ENCODE data around the gene NXF1. TPM values are rescaled to one million over a fixed set of nuclear protein-coding genes. Genes with fewer than 3 reads are reported as not detected.

The NXF1 gene
- polyA plus RNA-seq, 1 of the 3 experiments (the other 2 are of a cell fraction), result 59.7 TPM

- peak overlapping the region; percentile 23 to 33; a peak in 2 of 4 replicates for H3K27ac ChIP-seq (ENCODE audit: low read depth in 2 of 2, low read length in 1 of 2)
- CTCF ChIA-PET, result interaction anchor here (0.9 to 6.6 kb wide), 6 partner anchors 16 to 108 kb away, joined by 3 to 130 read pairs (median 4); partner anchors contain the start of genes NXF1, SLC3A2 and TAF6L
- POLR2A ChIA-PET, result interaction anchor here (0.7 to 2.0 kb wide), 2 partner anchors 15 to 52 kb away, joined by 3 to 10 read pairs; no protein-coding TSS in a partner anchor
Measured at GRCh38 chr11:62788991-62789390, 16.2 kb downstream of the NXF1 start.

More at GRCh38 chr11:62788991-62789390, 16.2 kb downstream of the NXF1 start:
- Histone ChIP-seq H3K79me2 (ENCODE audit: insufficient read depth) (peaks cover 59% of the 10 kb centered on the region), H3K4me1 (ENCODE audit: control insufficient read depth in 1 of 2, insufficient read depth in 2 of 2, low read depth in 1 of 2, low read length in 1 of 2) (peaks cover 9 to 30% of the 10 kb centered on the region in 2 experiments), H3K4me2 (peak overlapping the region; percentile 83), H3K36me3 (replicated peaks in 1 of 2; ENCODE audit: control insufficient read depth in 1 of 2, insufficient read depth in 2 of 2, low read length in 1 of 2) (peaks cover 36 to 41% of the 10 kb centered on the region in 2 experiments), H3K27me3 (ENCODE audit: insufficient read depth) (no peaks in the 10 kb centered on the region), H3K9ac (no peak overlapping the region), H2AFZ (ENCODE audit: low read depth) (no peak overlapping the region), H4K20me1 (ENCODE audit: insufficient read depth) (no peaks in the 10 kb centered on the region), H3F3A (replicated peaks; ENCODE audit: insufficient read depth) (peaks cover 48% of the 10 kb centered on the region), H3K9me3 (no peaks in the 10 kb centered on the region), H3K4me3 (ENCODE audit: low read depth in 2 of 2, low read length in 1 of 2) (no peak overlapping the region; a peak in 1 of 4 replicates), H3K9me2 (no peaks in the 10 kb centered on the region)
- TF ChIP-seq USF1 (IDR thresholded peaks at IDR 0.05; ENCODE audit: borderline replicate concordance, low read depth) (no peak), FOXJ3 (CRISPR knock-in tag; IDR thresholded peaks at IDR 0.05) (no peak), USF2 (IDR thresholded peaks at IDR 0.05; ENCODE audit: borderline replicate concordance, low read depth, low read length) (no peak), RXRA (IDR thresholded peaks at IDR 0.05; ENCODE audit: borderline replicate concordance, low read depth) (no peak), RFX5 (IDR thresholded peaks at IDR 0.05; ENCODE audit: low read length) (no peak), GATA2 (CRISPR knock-in tag; IDR thresholded peaks at IDR 0.05) (no peak), IRF3 (IDR thresholded peaks at IDR 0.05; ENCODE audit: low read depth, low read length) (no peak), MXI1 (IDR thresholded peaks at IDR 0.05; ENCODE audit: low read depth, low read length) (no peak), POLR2AphosphoS5 (IDR thresholded peaks at IDR 0.05; ENCODE audit: low read depth, low read length) (no peak), SMC3 (IDR thresholded peaks at IDR 0.05; ENCODE audit: low read depth, low read length) (no peak), TEAD4 (IDR thresholded peaks at IDR 0.05; ENCODE audit: borderline replicate concordance, insufficient read depth) (no peak), EP300 (IDR thresholded peaks at IDR 0.05; ENCODE audit: borderline replicate concordance in 1 of 2, low read depth in 1 of 2, low read length in 1 of 2) (no peak), SIN3A (IDR thresholded peaks at IDR 0.05; ENCODE audit: borderline replicate concordance, low read depth, low read length) (no peak), NRF1 (IDR thresholded peaks at IDR 0.05; ENCODE audit: low read depth, low read length) (no peak)
- no peak for DNase-seq
- WGBS (ENCODE audit: low lambda C conversion rate), result 84% methylated on average over 5 of the region's 5 CpGs

All from SK-N-SH (cell line).